GM10248 (cell line): ENCODE measurements around the gene TMEM98.
"Not testable (repeated sequence)": the region's sequence is repeated elsewhere in the genome, so short reads cannot be mapped to it uniquely, and the experiment has no call there.

Experiments
- CTCF ChIA-PET: fragments of 300-600 bp; sonication (Branson Sonifier 250); formaldehyde crosslinking; extraction: SDS; loops from one replicate; lab custom pipeline; 2021; ENCODE audit warnings: antibody characterized with exemption; lab: Yijun Ruan, JAX
- POLR2A ChIA-PET: fragments of 350-650 bp; sonication (Branson Sonifier 250); formaldehyde crosslinking; extraction: SDS; loops from one replicate; lab custom pipeline; 2020; ENCODE audit warnings: antibody characterized with exemption; lab: Yijun Ruan, JAX
- DNase-seq: peaks from one replicate; pipeline ENCODE4 v3.0.0; 2012; ENCODE audit errors: extremely low spot score
- CTCF ChIP-seq: IDR thresholded peaks from 2 replicates; pipeline ENCODE4 v1.5.1; 2012; ENCODE audit warnings: mild to moderate bottlenecking, low read depth; ENCODE audit errors: extremely low read depth, missing control alignments, control extremely low read depth

The TMEM98 gene

GRCh38 chr17:32962320-32962711 lies 34.4 kb downstream of the TMEM98 start:
- no peak for TF ChIP-seq CTCF
- no peak for DNase-seq
- POLR2A ChIA-PET: no interaction called here
- CTCF ChIA-PET: interaction anchor here (1.1 to 2.9 kb wide), 8 partner anchors 9 to 86 kb away, joined by 3 to 11 read pairs (median 4); partner anchors contain the start of gene MYO1D

GRCh38 chr17:32964541-32964940 lies 36.6 kb downstream of the TMEM98 start:
- DNase-seq: no peak
- no peak for TF ChIP-seq CTCF
- ChIA-PET POLR2A (no interaction called here), CTCF (no interaction called here)

GRCh38 chr17:32969231-32969630 lies 41.3 kb downstream of the TMEM98 start:
- DNase-seq, CTCF ChIA-PET, POLR2A ChIA-PET: not testable (repeated sequence)

- no peak for DNase-seq
- ChIA-PET CTCF (no interaction called here), POLR2A (no interaction called here)
- TF ChIP-seq CTCF: no peak
These were observed 42.3 kb downstream of the TMEM98 start for GRCh38 chr17:32970281-32970680.

- POLR2A ChIA-PET: no interaction called here
- CTCF ChIA-PET: interaction anchor here (0.8 to 1.2 kb wide), 2 partner anchors 9 to 28 kb away, joined by 3 to 4 read pairs; no protein-coding TSS in a partner anchor
- no peak for TF ChIP-seq CTCF
- DNase-seq: no peak
These were observed 43.2 kb downstream of the TMEM98 start for GRCh38 chr17:32971171-32971570.

- ChIA-PET POLR2A (no interaction called here), CTCF (interaction anchor here (0.9 to 2.0 kb wide), 3 partner anchors 13 to 22 kb away, joined by 3 to 7 read pairs (median 3); no protein-coding TSS in a partner anchor)
- no peak for TF ChIP-seq CTCF
- DNase-seq: no peak
These were observed 48.2 kb downstream of the TMEM98 start for GRCh38 chr17:32976131-32976530.

- TF ChIP-seq CTCF: no peak
- ChIA-PET CTCF (interaction anchor here (0.9 kb wide), 1 partner anchor 14 kb away, joined by 3 read pairs; no protein-coding TSS in a partner anchor), POLR2A (no interaction called here)
- no peak for DNase-seq
These were observed 48.7 kb downstream of the TMEM98 start for GRCh38 chr17:32976605-32977004.
